HG03103 (cell line): ENCODE measurements around the gene UBE4B.
A peak's percentile ranks its signal among the peaks of the same experiment; 100 is the strongest.
"Not testable (repeated sequence)": the region's sequence is repeated elsewhere in the genome, so short reads cannot be mapped to it uniquely, and the experiment has no call there.

ENCODE experiments used
- ATAC-seq: cut with Tn5 transposase; IDR thresholded peaks from one replicate; pipeline ENCODE4 v1.9.1; 2021; ENCODE audit warnings: low read depth; ENCODE audit not compliant: unreplicated experiment

Gene UBE4B

GRCh38 chr1:10205206-10205605 is 172.4 kb downstream of the UBE4B start:
- not testable (repeated sequence) for ATAC-seq

DNA sequence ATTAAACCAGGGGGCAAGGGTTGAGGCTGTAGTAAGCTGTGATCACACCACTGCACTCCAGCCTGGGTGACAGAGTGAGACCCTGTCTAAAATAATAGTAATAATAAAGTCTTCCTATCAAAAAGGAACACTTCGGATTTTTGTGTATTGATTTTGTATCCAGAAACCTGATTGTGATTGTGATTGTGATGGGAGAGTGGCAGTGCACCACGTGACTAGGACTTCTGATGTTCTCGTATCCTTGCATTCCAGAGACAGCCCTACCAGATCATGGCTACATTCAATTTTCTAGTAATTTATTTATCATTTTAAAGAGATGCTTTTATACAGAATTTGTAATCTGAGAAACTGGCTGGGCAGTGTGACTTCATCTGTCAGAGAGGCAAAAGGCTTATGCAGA is 175.1 kb downstream of the UBE4B start:
- ATAC-seq, result no peak

- no peak for ATAC-seq
These were observed 175.8 kb downstream of the UBE4B start for GRCh38 chr1:10208537-10208936.

- ATAC-seq, result no peak
These were observed 176.8 kb downstream of the UBE4B start for GRCh38 chr1:10209590-10209904.

DNA sequence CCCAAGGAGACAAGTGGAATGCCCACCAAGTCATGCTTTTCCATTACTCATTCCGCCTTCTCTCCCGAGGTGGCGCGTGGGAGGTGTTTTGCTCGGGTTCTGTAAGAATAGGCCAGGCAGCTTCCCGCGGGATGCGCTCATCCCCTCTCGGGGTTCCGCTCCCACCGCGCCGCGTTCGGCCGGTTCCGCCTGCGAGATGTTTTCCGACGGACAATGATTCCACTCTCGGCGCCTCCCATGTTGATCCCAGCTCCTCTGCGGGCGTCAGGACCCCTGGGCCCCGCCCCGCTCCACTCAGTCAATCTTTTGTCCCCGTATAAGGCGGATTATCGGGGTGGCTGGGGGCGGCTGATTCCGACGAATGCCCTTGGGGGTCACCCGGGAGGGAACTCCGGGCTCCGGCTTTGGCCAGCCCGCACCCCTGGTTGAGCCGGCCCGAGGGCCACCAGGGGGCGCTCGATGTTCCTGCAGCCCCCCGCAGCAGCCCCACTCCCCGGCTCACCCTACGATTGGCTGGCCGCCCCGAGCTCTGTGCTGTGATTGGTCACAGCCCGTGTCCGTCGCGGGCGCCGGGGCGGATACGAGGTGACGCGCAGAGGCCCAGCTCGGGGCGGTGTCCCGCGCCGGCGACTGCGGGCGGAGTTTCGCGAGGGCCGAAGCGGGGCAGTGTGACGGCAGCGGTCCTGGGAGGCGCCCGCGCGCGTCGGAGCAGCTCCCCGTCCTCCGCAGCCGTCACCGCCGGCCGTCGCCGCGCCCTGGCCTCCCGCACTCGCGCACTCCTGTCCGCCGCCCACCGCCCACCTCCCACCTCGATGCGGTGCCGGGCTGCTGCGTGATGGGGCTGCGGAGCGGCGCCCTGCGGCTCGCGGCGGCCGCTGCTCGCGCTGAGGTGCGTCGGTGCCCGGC is 177.4 kb downstream of the UBE4B start, which contains the start of gene KIF1B:
KIF1B (plus strand) TSS at position 666 of the 906 bp plus-strand sequence. CDS start 21,759 bp downstream, outside the sequence.
- ATAC-seq, result peak; percentile 97

DNA sequence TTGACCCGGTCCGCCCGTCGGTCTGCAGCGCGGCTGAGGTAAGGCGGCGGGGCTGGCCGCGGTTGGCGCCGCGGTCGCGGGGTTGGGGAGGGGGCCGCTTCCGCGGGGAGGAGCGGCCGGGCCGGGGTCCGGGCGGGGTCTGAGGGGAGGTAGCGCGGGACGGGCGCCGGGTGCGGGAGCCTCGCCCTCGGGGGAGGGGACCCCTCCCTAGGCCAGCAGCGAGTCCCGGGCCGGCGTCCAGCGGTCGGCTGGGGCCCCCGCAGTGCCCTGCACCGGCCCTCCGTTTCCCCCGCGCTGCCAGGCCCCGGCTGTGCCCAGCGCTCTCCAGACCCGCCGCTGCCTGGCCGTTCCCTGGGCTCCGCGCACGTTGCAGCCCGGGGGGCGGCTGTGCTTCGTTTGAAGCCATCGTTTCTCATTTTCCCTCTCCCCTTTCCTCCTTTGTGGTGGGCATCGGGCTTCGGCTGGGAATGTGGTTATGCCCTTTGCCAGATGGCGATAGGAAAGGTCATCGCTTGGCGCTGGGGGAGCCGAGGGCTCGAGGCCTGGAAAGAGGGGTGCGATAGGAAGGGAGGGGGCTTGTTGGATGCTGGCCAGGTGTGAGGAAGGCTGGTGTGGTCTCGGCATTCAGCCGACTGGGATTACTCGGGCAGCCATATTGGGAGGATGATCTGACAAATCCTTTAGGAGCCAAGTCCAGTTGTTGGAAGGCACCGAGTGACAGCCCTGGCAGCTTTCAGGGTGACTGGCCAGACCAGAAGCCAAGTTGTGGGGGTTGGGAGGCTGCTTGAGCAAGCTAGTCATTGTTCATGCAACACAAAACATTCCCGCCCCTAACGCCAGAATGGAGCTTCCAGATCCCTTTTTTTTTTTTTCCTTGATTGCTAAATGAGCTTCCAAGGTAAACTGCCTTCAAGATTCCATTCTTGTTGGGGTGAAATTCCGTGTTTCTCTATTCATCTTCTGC is 178.4 kb downstream of the UBE4B start:
- peak; percentile 2 for ATAC-seq

- ATAC-seq, result no peak
These were observed 179.2 kb downstream of the UBE4B start for GRCh38 chr1:10211805-10212410.

DNA sequence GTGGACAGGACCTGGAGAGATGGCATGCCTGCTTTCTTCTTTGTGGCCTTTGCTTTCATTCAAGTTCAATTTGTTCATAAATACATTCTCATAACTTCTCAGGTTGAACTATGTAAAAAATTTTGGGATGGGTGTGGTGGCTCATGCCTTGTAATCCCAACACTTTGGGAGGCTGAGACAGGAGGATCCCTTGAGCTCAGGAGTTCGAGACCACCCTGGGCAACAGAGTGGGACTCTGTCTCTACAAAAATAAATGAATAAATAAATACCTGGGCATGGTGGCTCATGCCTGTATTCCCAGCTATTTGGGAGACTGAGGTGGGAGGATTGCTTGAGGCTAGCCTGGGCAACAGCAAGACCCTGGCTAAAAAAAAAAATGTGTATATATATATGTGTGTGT is 179.7 kb downstream of the UBE4B start:
- ATAC-seq, result no peak

DNA sequence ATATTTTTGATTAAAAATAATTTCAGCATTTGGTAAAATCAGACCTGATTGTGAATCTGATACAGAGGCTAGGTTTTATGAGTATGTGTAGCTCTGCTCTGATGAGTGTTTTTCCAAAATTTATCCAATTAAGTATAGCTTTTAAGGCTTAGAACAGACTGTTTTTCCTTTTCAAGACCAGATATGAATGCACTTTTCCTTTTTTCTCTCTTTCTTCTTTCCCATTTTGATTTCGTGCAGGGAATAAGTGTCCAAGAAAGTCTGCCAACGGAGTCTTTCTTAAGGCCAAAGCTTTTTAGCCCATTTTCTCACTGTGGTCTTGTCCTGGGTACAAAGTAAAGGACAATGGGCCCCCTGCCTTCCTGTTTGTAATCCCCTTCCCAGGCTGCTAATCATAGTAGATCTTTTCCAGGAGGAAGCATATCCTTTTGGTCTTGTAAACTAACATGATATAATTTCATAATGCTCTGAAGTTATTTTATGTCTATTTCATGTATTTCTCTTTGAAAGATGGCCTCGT is 180.5 kb downstream of the UBE4B start:
- no peak for ATAC-seq

DNA sequence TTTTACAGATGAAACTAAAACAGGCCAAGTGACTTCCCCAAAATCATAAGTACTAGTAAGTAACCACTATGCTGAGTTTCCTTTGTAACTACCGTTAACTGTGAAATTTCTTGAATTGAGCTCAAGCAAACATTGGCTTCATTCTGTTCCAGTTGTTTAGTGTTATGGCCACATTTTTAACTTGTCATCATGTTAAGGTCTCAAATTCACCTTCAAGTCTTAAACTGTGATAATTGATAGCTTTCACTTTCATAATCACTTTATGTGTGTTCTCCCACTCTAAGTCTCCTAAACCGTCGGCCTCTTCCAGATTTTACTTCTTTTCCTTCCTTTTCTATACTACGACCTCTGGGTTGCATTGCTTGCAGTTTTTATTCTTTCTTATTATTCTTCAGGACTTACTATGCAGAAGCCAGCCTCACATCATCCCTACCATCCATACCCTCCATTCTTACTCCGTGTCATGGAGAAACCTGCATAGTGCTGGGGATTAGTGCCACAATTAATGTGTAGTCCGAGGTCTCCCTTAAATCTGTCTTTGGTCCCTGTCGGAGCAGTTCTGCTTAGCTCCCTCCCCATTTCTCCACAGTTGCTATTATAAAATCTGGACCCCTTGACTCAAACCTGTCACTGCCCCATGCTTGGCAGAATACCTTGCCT is 183.5 kb downstream of the UBE4B start:
- ATAC-seq, result no peak

GRCh38 chr1:10217748-10218441 is 185.1 kb downstream of the UBE4B start:
- no peak for ATAC-seq

- no peak for ATAC-seq
These were observed 187.4 kb downstream of the UBE4B start for GRCh38 chr1:10220200-10220599.

DNA sequence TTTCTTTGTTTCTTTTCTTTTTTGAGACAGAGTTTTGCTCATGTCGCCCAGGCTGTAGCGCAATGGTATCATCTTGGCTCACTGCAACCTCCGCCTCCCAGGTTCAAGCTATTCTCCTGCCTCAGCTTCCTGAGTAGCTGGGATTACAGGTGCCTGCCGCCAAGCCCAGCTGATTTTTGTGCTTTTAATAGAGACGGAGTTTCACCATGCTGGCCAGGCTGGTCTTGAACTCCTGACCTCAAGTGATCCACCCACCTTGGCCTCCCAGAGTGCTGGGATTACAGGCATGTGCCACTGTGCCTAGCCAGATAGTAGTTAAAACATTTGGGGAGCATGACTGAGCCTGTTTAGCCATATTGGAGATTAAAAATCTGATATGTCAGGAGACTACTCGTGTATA is 187.9 kb downstream of the UBE4B start:
- not testable (repeated sequence) for ATAC-seq

GRCh38 chr1:10225573-10225972 is 192.8 kb downstream of the UBE4B start:
- no peak for ATAC-seq

GRCh38 chr1:10228528-10228927 is 195.8 kb downstream of the UBE4B start:
- no peak for ATAC-seq

- ATAC-seq, result no peak
These were observed 197.1 kb downstream of the UBE4B start for GRCh38 chr1:10229903-10230302.
